NT2/D1 (cell line): ENCODE measurements around the gene CDH4.

Experiments
- DNase-seq: peaks from one replicate; pipeline ENCODE4 v3.0.0-alpha.2; 2011; ENCODE audit warnings: low read depth, low spot score
- H3K27me3 ChIP-seq: 2 replicates; pipeline ENCODE4 v1.6.0; 2011; ENCODE audit warnings: mild to moderate bottlenecking; ENCODE audit not compliant: insufficient read length, insufficient read depth
- H3K36me3 ChIP-seq: 2 replicates; pipeline ENCODE4 v1.6.1; 2011; ENCODE audit warnings: mild to moderate bottlenecking, low read length, mixed read lengths; ENCODE audit not compliant: insufficient read depth, insufficient read length
- H3K4me1 ChIP-seq: 2 replicates; pipeline ENCODE4 v1.5.1; 2011; ENCODE audit not compliant: insufficient read depth, insufficient read length
- H3K4me3 ChIP-seq: 2 replicates; pipeline ENCODE4 v1.5.1; 2011; ENCODE audit warnings: low read depth; ENCODE audit not compliant: insufficient read length
- H3K9ac ChIP-seq: 2 replicates; pipeline ENCODE4 v1.6.0; 2011; ENCODE audit warnings: low read depth; ENCODE audit not compliant: insufficient read length
- H3K9me3 ChIP-seq: 2 replicates; pipeline ENCODE4 v1.5.1; 2011; ENCODE audit warnings: mild to moderate bottlenecking, low read length; ENCODE audit not compliant: insufficient read depth
- SUZ12 ChIP-seq: IDR thresholded peaks from 2 replicates; pipeline ENCODE4 v1.6.1; 2011; ENCODE audit not compliant: insufficient read length, insufficient read depth; ENCODE audit errors: extremely low read depth
- YY1 ChIP-seq: IDR thresholded peaks from 2 replicates; pipeline ENCODE4 v1.6.1; 2011; ENCODE audit not compliant: insufficient read length, insufficient read depth
- ZNF274 ChIP-seq: IDR thresholded peaks from 2 replicates; pipeline ENCODE4 v1.6.1; 2011; ENCODE audit warnings: mild to moderate bottlenecking, low read depth, low read length

Gene CDH4

DNA sequence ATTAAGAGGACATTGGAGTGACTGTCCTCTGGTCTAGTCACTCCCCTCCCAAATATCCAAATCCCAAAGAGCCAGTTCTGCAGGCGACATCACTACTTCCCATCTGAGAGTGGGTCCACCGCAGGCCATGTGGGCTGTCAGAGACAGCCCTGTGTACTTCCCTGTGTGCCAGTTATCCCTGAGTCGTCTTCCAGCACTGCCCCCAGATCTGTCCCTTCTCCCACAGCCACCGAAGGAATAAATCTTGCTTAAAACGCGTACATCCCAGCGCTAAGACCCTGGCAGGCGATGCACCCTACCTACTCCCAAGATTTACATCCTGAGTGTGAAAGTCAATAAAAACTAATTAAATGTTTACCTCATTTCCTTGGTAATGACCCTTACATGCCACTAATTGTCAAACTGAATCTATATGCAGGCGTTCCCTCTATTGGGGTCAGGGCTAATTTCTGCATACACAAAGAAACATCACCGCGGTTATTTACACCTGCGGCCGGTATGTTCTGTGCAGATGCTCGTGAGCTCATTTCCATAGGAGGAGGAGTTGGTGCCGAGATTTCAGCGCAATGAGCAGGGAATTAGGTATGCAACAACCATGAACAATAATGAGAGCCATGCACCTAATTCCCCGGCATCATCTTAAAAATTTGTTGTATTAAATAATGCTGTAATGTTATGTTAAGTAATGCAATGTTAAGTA, 31.3 kb upstream of the CDH4 start:
- H3K4me3 ChIP-seq = no peak overlapping the region

DNA sequence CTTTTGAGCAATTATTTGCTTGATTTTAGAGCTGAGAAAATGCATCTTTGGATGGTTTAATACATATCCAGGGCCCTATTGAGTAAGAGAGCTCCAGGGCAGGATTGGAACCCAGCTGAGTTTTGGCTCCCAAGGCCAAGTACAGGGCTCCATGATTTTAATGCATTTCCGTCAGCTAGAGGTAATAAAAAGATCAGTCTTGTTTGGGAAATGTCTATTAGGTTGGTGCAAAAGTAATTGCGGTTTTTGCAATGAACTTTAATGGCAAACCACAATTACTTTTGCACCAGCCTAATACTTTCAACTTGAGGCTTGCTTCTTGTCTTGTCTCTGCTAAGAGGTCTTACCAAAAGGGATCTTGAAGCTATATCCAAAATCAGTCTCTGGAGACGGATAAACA, 29.4 kb upstream of the CDH4 start:
- H3K4me3 ChIP-seq = no peak overlapping the region
- DNase-seq = no peak

More for the DNA sequence above, 31.3 kb upstream of the CDH4 start:
- H3K9ac ChIP-seq = no peak overlapping the region
- peaks cover 100% of the 10 kb centered on the region for H3K27me3 ChIP-seq
- no peaks in the 10 kb centered on the region for H3K36me3 ChIP-seq
- H3K4me1 ChIP-seq = no peaks in the 10 kb centered on the region
- no peak for TF ChIP-seq ZNF274
- no peak for TF ChIP-seq SUZ12
- no peak for TF ChIP-seq YY1
- DNase-seq = no peak
- H3K9me3 ChIP-seq = no peaks in the 10 kb centered on the region

DNA sequence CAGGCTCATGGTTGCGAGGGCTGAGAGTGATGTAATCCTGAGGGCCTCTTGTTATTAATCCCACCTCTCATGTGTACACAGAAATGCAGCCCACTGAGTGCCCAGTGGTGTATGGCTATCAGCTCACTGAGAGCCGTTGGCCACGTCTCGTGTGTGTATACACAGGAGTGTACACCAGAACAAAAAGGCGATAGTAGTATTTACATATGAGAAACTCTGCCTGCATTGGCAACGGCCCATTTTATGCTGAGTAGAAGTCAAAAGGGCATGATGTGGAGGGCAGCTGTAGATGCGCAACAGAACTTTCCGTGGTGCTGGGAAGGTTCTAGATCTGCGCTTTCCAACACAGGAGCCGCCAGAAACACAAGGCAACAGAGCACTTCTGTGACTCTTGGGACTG, 28.9 kb upstream of the CDH4 start:
- H3K4me3 ChIP-seq = no peak overlapping the region
- no peaks in the 10 kb centered on the region for H3K36me3 ChIP-seq
- H3K9me3 ChIP-seq = no peaks in the 10 kb centered on the region
- peaks cover 100% of the 10 kb centered on the region for H3K27me3 ChIP-seq
- TF ChIP-seq SUZ12 (no peak), YY1 (no peak), ZNF274 (no peak)
- no peak for DNase-seq
- H3K4me1 ChIP-seq = no peaks in the 10 kb centered on the region
- H3K9ac ChIP-seq = no peak overlapping the region

More for the DNA sequence above, 29.4 kb upstream of the CDH4 start:
- Histone ChIP-seq H3K4me1 (no peaks in the 10 kb centered on the region), H3K9ac (no peak overlapping the region), H3K27me3 (peaks cover 100% of the 10 kb centered on the region), H3K36me3 (no peaks in the 10 kb centered on the region), H3K9me3 (no peaks in the 10 kb centered on the region)
- TF ChIP-seq SUZ12 (no peak), ZNF274 (no peak), YY1 (no peak)

DNA sequence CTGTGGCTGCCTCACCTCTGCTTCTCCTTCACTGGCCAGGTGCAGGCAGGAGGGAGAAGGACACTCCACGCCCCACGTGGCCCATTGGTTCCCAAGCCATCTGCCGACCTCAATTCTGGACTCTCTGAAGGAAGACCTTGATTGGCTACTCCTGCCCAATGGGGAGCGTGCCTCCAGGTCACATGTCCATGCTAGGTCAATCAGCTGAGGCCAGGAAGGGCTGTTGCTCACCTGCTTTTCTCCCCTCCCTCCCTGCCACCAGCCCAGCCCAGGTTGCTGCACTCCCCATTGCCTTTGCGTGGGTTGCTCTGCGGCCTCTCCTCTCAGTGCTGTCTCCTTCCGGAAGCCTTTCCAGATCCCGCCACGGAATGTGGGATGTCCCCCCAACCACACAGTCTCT, 21.9 kb upstream of the CDH4 start:
- no peak for DNase-seq
- H3K4me3 ChIP-seq = no peak overlapping the region
- no peak overlapping the region for H3K9ac ChIP-seq
- H3K27me3 ChIP-seq = peaks cover 93% of the 10 kb centered on the region
- H3K36me3 ChIP-seq = no peaks in the 10 kb centered on the region
- H3K9me3 ChIP-seq = peaks cover 25% of the 10 kb centered on the region; the same call in 1 of the 2 replicates
- H3K4me1 ChIP-seq = no peaks in the 10 kb centered on the region
- no peak for TF ChIP-seq YY1
- TF ChIP-seq SUZ12 = no peak
- TF ChIP-seq ZNF274 = no peak

DNA sequence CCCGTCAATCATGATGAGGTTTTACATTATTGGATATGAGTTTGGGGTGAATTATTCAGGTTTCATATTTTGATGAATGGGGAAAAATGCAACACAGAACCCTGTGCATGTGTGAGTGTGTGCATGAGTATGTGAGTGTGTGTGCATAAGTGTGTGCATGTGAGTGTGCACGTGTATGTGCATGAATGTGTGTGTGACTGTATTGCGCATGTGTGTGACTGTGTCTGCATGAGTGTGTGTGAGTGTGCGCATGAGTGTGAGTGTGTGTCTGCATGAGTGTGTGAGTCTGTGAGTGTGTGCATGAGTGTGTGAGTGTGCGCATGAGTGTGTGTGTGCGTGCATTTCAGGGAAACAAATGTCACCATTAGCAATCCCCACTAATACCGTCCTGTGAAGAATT, 18.5 kb upstream of the CDH4 start:
- Histone ChIP-seq H3K36me3 (no peaks in the 10 kb centered on the region), H3K4me1 (no peaks in the 10 kb centered on the region), H3K4me3 (no peak overlapping the region), H3K9me3 (peaks cover 25% of the 10 kb centered on the region; the same call in 1 of the 2 replicates), H3K27me3 (peaks cover 90% of the 10 kb centered on the region), H3K9ac (no peak overlapping the region)
- TF ChIP-seq YY1 (no peak), SUZ12 (no peak), ZNF274 (no peak)
- no peak for DNase-seq

DNA sequence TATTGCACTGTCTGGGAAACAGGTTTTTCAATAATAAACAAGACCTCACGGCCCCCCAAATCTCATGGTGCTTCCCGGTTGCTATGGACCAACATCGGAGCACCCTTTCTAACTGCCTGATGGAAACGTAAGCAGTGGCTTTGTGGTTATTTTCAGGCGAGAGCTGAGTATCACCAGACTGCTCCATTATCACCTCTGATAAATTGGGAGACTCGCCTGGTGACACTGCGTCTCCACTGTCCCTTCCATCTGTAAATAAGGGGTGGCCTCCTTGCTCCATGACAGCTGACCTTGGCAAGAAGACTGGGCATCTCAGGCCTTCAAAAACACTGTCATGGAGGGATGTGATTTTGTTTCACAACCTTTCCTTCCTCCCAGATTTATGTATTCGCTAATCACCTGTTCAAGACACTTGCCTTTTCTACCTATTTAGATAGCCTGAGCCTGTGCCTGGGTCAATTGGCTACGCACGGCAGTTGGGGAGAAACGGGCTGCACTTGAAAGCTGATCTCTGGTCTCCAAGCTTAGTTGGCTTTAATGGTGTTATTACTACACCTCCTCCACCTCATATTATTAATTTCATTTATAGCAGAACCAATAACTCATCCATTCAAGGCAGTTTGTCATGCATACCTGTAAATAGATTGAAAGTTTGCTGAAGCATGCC, 17.7 kb upstream of the CDH4 start:
- no peak for TF ChIP-seq SUZ12
- no peak for TF ChIP-seq YY1
- no peak for TF ChIP-seq ZNF274
- peaks cover 93% of the 10 kb centered on the region for H3K27me3 ChIP-seq

DNA sequence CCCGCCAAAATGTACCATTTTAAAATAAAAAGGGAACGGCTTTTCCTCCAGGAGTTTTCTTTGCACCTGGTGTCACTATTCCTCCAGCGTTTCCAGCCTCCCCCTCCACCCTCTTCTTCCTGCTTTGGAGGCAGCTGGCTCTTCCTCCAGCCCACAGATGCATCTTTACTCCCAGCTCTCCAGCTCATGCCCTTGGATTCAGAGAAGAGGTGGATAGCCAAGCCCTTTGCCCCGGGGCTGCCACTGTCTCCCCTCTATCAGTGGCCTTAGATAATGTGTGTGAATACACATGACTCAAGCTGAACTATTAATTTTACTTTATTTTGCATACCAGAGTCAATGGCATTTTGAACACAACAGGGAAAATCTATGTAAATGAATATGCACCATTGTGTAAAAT, 15.3 kb upstream of the CDH4 start:
- Histone ChIP-seq H3K4me1 (no peaks in the 10 kb centered on the region), H3K9ac (no peak overlapping the region), H3K36me3 (no peaks in the 10 kb centered on the region), H3K9me3 (peaks cover 35% of the 10 kb centered on the region), H3K27me3 (peaks cover 97% of the 10 kb centered on the region), H3K4me3 (no peak overlapping the region)
- TF ChIP-seq ZNF274 (no peak), SUZ12 (no peak), YY1 (no peak)
- no peak for DNase-seq

More for the DNA sequence above, 17.7 kb upstream of the CDH4 start:
- peaks cover 30% of the 10 kb centered on the region; the same call in 1 of the 2 replicates for H3K9me3 ChIP-seq
- H3K9ac ChIP-seq = no peak overlapping the region
- DNase-seq = no peak
- no peaks in the 10 kb centered on the region for H3K4me1 ChIP-seq
- no peak overlapping the region for H3K4me3 ChIP-seq
- H3K36me3 ChIP-seq = no peaks in the 10 kb centered on the region
